ENCODE data around the gene EPG5. TPM values are rescaled to one million over a fixed set of nuclear protein-coding genes. Genes with fewer than 3 reads are reported as not detected.
"Not testable (repeated sequence)": the region's sequence is repeated elsewhere in the genome, so short reads cannot be mapped to it uniquely, and the experiment has no call there.

Gene EPG5
- total and polyA plus RNA-seq, 4 donors: 3.2 to 20.3 (median 11.1) TPM

DNA sequence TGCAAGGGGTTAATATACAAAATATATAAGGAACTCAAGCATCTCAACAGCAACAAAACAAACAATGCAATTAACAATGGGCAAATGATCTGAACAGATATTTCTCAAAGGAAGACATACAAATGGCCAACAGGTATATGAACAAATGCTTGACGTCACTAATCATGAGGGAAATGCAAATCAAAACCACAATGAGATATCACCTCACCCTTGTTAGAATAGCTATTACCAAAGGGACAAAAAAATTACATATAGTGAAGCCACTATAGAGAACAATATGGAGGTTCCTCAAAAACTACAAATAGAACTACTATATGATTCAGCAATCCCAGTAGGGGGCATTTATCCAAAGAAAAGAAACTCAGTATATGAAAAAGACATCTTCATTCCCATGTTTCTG, 145.4 kb downstream of the EPG5 start:
- Histone ChIP-seq H3K4me1 (ENCODE audit: control insufficient read depth in 4 of 4, insufficient read depth in 4 of 4, low read length in 3 of 4) (peaks cover 2 to 8% (median 3%) of the 10 kb centered on the region in 4 donors), H3K9me3 (ENCODE audit: control insufficient read depth in 4 of 4, low read length in 3 of 4) (no peaks in the 10 kb centered on the region), H3K36me3 (ENCODE audit: control insufficient read depth in 4 of 4, insufficient read depth in 3 of 4, low read depth in 1 of 4, low read length in 3 of 4) (no peaks in the 10 kb centered on the region), H3K9ac (ENCODE audit: low read depth in 1 of 2, low read length in 2 of 2) (no peak overlapping the region), H3K4me3 (ENCODE audit: low read depth in 1 of 3, low read length in 3 of 3) (no peak overlapping the region), H3K27me3 (ENCODE audit: control insufficient read depth in 4 of 4, insufficient read depth in 4 of 4, low read length in 3 of 4) (no peaks in the 10 kb centered on the region), H3K27ac (ENCODE audit: low read depth in 1 of 2, low read length in 2 of 2) (no peak overlapping the region)
- whole genome bisulfite sequencing: 90% methylated on average over 1 of the region's 1 CpG
- no peak for DNase-seq (ENCODE audit: low spot score)
- TF ChIP-seq YY1 (IDR thresholded peaks at IDR 0.05) (no peak), RXRA (IDR thresholded peaks at IDR 0.05) (no peak)
- TF ChIP-seq, protein P1, sequence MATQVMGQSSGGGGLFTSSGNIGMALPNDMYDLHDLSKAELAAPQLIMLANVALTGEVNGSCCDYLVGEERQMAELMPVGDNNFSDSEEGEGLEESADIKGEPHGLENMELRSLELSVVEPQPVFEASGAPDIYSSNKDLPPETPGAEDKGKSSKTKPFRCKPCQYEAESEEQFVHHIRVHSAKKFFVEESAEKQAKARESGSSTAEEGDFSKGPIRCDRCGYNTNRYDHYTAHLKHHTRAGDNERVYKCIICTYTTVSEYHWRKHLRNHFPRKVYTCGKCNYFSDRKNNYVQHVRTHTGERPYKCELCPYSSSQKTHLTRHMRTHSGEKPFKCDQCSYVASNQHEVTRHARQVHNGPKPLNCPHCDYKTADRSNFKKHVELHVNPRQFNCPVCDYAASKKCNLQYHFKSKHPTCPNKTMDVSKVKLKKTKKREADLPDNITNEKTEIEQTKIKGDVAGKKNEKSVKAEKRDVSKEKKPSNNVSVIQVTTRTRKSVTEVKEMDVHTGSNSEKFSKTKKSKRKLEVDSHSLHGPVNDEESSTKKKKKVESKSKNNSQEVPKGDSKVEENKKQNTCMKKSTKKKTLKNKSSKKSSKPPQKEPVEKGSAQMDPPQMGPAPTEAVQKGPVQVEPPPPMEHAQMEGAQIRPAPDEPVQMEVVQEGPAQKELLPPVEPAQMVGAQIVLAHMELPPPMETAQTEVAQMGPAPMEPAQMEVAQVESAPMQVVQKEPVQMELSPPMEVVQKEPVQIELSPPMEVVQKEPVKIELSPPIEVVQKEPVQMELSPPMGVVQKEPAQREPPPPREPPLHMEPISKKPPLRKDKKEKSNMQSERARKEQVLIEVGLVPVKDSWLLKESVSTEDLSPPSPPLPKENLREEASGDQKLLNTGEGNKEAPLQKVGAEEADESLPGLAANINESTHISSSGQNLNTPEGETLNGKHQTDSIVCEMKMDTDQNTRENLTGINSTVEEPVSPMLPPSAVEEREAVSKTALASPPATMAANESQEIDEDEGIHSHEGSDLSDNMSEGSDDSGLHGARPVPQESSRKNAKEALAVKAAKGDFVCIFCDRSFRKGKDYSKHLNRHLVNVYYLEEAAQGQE (IDR thresholded peaks at IDR 0.05): no peak

DNA sequence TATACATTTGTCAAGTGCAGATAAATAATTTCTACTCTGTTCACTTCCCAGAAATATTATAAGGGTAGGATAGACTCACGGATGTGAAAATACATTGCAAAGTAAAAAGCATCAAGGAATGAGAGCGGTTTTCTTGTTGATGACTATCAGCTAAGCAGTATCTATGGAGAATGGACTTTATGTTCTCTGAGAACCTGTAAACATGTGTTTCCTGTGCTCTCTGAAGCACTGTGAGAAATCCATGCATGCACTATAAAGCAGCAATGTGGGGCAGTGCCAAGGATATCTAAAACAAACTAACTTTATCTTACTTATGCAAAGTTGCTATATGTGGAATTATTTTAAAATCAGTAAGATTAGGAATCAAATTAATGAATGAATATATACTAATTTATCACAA, 146.1 kb downstream of the EPG5 start:
- no peak for DNase-seq (ENCODE audit: low spot score)
- WGBS: 94% methylated on average over 2 of the region's 2 CpGs
- H3K27me3 ChIP-seq (ENCODE audit: control insufficient read depth in 4 of 4, insufficient read depth in 4 of 4, low read length in 3 of 4): no peaks in the 10 kb centered on the region
- H3K4me3 ChIP-seq (ENCODE audit: low read depth in 1 of 3, low read length in 3 of 3): no peak overlapping the region
- TF ChIP-seq RAD21 (IDR thresholded peaks at IDR 0.05): no peak
- no peaks in the 10 kb centered on the region for H3K36me3 ChIP-seq (ENCODE audit: control insufficient read depth in 4 of 4, insufficient read depth in 3 of 4, low read depth in 1 of 4, low read length in 3 of 4)
- H3K27ac ChIP-seq (ENCODE audit: low read depth in 1 of 2, low read length in 2 of 2): no peak overlapping the region
- H3K4me1 ChIP-seq (ENCODE audit: control insufficient read depth in 4 of 4, insufficient read depth in 4 of 4, low read length in 3 of 4): peaks cover 2 to 8% (median 3%) of the 10 kb centered on the region in 4 donors
- no peak overlapping the region for H3K9ac ChIP-seq (ENCODE audit: low read depth in 1 of 2, low read length in 2 of 2)
- H3K9me3 ChIP-seq (ENCODE audit: control insufficient read depth in 4 of 4, low read length in 3 of 4): no peaks in the 10 kb centered on the region

DNA sequence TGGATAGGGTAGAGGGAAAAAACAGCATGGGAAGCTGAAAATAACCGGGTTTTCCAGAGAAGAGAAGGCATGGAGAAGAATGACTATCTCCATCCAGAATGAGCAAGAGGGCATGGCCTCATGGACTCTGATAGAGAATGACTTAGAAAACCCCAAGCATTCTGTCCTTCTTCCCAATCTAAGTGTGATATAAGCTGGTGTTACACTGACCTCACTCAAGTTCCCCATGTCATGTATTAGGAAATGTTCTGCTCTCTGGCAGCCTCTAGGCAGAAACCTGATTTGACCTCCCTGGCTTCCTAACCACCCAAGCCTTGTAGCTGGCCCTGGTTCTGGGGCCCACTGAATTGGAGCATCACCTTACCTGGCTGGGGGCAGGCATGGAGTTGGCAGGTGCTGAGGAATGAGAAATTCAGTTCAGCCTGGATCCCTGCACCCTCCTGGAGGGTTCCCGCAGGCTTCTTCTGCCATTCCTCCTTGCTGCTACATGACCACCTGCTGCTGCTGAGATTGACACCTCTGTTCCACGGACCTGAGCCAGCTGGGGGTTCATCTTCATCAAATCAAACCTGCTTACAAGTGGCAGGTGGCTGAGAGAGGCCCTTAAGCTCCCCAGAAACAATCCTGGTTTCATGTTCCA, 146.9 kb downstream of the EPG5 start:
- Histone ChIP-seq H3K4me1 (ENCODE audit: control insufficient read depth in 4 of 4, insufficient read depth in 4 of 4, low read length in 3 of 4) (peaks cover 2 to 8% (median 3%) of the 10 kb centered on the region in 4 donors), H3K4me3 (ENCODE audit: low read depth in 1 of 3, low read length in 3 of 3) (no peak overlapping the region), H3K36me3 (ENCODE audit: control insufficient read depth in 4 of 4, insufficient read depth in 3 of 4, low read depth in 1 of 4, low read length in 3 of 4) (no peaks in the 10 kb centered on the region), H3K27me3 (ENCODE audit: control insufficient read depth in 4 of 4, insufficient read depth in 4 of 4, low read length in 3 of 4) (no peaks in the 10 kb centered on the region), H3K9me3 (ENCODE audit: control insufficient read depth in 4 of 4, low read length in 3 of 4) (no peaks in the 10 kb centered on the region), H3K9ac (ENCODE audit: low read depth in 1 of 2, low read length in 2 of 2) (no peak overlapping the region), H3K27ac (ENCODE audit: low read depth in 1 of 2, low read length in 2 of 2) (no peak overlapping the region)
- 80% methylated on average over 3 of the region's 3 CpGs for WGBS
- peak; percentile 45 to 48 for TF ChIP-seq RXRA (IDR thresholded peaks at IDR 0.05)
- no peak for TF ChIP-seq HNF4G (IDR thresholded peaks at IDR 0.05)
- DNase-seq (ENCODE audit: low spot score): no peak

DNA sequence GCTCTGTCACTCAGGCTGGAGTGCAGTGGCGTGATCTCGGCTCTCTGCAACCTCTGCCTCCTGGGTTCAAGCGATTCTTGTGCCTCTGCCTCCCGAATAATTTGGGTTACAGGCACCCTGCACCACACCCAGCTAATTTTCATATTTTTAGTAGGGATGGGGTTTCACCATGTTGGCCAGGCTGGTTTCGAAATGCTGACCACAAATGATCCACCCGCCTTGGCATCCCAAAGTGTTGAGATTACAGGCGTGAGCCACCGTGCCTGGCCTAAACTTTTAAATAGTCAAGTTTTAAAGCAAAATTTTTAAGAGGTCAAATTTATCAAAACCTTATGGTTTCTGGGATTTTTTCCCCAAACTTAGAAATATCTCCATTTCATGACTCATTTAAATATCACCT, 148.4 kb downstream of the EPG5 start:
- H3K36me3 ChIP-seq (ENCODE audit: control insufficient read depth in 4 of 4, insufficient read depth in 3 of 4, low read depth in 1 of 4, low read length in 3 of 4); H3K27me3 ChIP-seq (ENCODE audit: control insufficient read depth in 4 of 4, insufficient read depth in 4 of 4, low read length in 3 of 4); H3K9ac ChIP-seq (ENCODE audit: low read depth in 1 of 2, low read length in 2 of 2); H3K27ac ChIP-seq (ENCODE audit: low read depth in 1 of 2, low read length in 2 of 2); H3K4me3 ChIP-seq (ENCODE audit: low read depth in 1 of 3, low read length in 3 of 3); H3K9me3 ChIP-seq (ENCODE audit: control insufficient read depth in 4 of 4, low read length in 3 of 4); DNase-seq (ENCODE audit: low spot score): not testable (repeated sequence)
- 88% methylated on average over 8 of the region's 8 CpGs for WGBS
- peaks cover 2 to 19% (median 12%) of the 10 kb centered on the region in 4 donors for H3K4me1 ChIP-seq (ENCODE audit: control insufficient read depth in 4 of 4, insufficient read depth in 4 of 4, low read length in 3 of 4)
